NCI-H82 treated with DMSO at 0.1 percent for 48 hours (cell line): ENCODE measurements around the gene XPO1.
"Not testable (repeated sequence)": the region's sequence is repeated elsewhere in the genome, so short reads cannot be mapped to it uniquely, and the experiment has no call there.

Source experiments
- DNase-seq: peaks from one replicate; lab custom pipeline; 2025; ENCODE audit not compliant: unreplicated experiment; lab: John Stamatoyannopoulos, UW

Gene XPO1

GRCh38 chr2:61470122-61470951 lies 67.8 kb downstream of the XPO1 start:
- DNase-seq = peak; percentile 78

- no peak for DNase-seq
Observed at GRCh38 chr2:61469424-61470121, 68.6 kb downstream of the XPO1 start.

- DNase-seq = not testable (repeated sequence)
Observed at GRCh38 chr2:61468231-61468630, 69.9 kb downstream of the XPO1 start.

- DNase-seq = no peak
Observed at GRCh38 chr2:61465045-61465444, 73.1 kb downstream of the XPO1 start.

GRCh38 chr2:61463769-61464475 lies 74.2 kb downstream of the XPO1 start:
- DNase-seq = peak; percentile 31

GRCh38 chr2:61461404-61461803 lies 76.8 kb downstream of the XPO1 start:
- DNase-seq = no peak

GRCh38 chr2:61460163-61460562 lies 78.0 kb downstream of the XPO1 start:
- DNase-seq = no peak

- DNase-seq = no peak
Observed at GRCh38 chr2:61456746-61457420, 81.3 kb downstream of the XPO1 start.

- no peak for DNase-seq
Observed at GRCh38 chr2:61456070-61456745, 81.9 kb downstream of the XPO1 start.

- DNase-seq = not testable (repeated sequence)
Observed at GRCh38 chr2:61454972-61455371, 83.2 kb downstream of the XPO1 start.

GRCh38 chr2:61454383-61454782 lies 83.8 kb downstream of the XPO1 start:
- DNase-seq = no peak

GRCh38 chr2:61452392-61452791 lies 85.8 kb downstream of the XPO1 start:
- DNase-seq = no peak

- DNase-seq = no peak
Observed at GRCh38 chr2:61451178-61451577, 87.0 kb downstream of the XPO1 start.

- no peak for DNase-seq
Observed at GRCh38 chr2:61450144-61450543, 88.0 kb downstream of the XPO1 start.

- no peak for DNase-seq
Observed at GRCh38 chr2:61448229-61448628, 89.9 kb downstream of the XPO1 start.

- not testable (repeated sequence) for DNase-seq
Observed at GRCh38 chr2:61446971-61447370, 91.2 kb downstream of the XPO1 start.

- no peak for DNase-seq
Observed at GRCh38 chr2:61443342-61444041, 94.7 kb downstream of the XPO1 start.

- DNase-seq = no peak
Observed at GRCh38 chr2:61439241-61440002, 98.7 kb downstream of the XPO1 start.

GRCh38 chr2:61438670-61439069 lies 99.5 kb downstream of the XPO1 start:
- DNase-seq = no peak
